ENCODE data around the gene NME5. TPM values are rescaled to one million over a fixed set of nuclear protein-coding genes. Genes with fewer than 3 reads are reported as not detected.
"Not testable (repeated sequence)": the region's sequence is repeated elsewhere in the genome, so short reads cannot be mapped to it uniquely, and the experiment has no call there.

NME5 gene
- total RNA-seq, 2 donors from 2014 or later, result 1.0 to 3.8 TPM

DNA sequence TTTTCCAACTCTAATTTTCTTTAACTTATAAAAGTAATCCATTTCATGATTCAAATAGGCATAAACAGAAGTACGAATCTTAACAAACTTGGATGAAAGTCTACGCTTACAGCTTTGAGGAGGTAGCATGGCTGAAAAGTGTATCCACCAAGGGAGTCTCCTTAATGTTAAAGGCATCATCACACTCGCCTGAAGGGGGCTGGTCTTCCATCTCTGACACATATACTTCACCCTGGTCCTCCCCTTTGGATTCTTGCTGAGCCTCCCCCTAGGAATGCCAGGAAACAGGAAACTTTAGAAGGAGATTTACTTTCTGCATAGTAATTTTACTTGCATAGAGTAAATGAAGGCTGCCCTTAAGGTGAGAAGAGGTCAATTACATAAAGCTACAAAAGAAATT is 10.3 kb upstream of the NME5 start:
- Histone ChIP-seq H3K4me3 (no peak overlapping the region), H3K27me3 (no peaks in the 10 kb centered on the region), H3K9me3 (no peaks in the 10 kb centered on the region), H3K36me3 (no peaks in the 10 kb centered on the region), H3K27ac (no peak overlapping the region), H3K4me1 (peaks cover 0 to 4% of the 10 kb centered on the region in 2 donors)
- no peak for DNase-seq (ENCODE audit: low spot score)
- TF ChIP-seq, protein P1, sequence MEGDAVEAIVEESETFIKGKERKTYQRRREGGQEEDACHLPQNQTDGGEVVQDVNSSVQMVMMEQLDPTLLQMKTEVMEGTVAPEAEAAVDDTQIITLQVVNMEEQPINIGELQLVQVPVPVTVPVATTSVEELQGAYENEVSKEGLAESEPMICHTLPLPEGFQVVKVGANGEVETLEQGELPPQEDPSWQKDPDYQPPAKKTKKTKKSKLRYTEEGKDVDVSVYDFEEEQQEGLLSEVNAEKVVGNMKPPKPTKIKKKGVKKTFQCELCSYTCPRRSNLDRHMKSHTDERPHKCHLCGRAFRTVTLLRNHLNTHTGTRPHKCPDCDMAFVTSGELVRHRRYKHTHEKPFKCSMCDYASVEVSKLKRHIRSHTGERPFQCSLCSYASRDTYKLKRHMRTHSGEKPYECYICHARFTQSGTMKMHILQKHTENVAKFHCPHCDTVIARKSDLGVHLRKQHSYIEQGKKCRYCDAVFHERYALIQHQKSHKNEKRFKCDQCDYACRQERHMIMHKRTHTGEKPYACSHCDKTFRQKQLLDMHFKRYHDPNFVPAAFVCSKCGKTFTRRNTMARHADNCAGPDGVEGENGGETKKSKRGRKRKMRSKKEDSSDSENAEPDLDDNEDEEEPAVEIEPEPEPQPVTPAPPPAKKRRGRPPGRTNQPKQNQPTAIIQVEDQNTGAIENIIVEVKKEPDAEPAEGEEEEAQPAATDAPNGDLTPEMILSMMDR (IDR thresholded peaks at IDR 0.05), result no peak

DNA sequence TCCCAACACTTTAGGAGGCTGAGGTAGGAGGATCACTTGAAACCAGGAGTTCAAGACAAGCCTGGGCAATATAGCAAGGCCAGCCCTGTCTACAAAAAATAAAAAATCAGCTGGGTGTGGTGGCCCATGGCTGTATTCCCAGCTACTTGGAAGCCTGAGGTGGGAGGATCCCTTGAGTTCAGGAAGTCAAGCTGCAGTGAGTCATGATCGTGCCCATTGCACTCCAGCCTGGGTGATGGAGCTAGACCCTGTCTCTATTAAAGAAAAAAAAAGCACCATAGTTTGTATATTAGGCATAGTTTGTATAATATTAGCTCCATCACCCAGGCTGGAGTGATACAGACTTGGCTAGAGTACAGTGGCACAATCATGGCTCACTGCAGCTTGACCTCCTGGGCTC is 9.6 kb upstream of the NME5 start:
- no peaks in the 10 kb centered on the region for H3K36me3 ChIP-seq
- TF ChIP-seq, protein P1 (IDR thresholded peaks at IDR 0.05), result no peak
- H3K4me3 ChIP-seq, result no peak overlapping the region
- H3K9me3 ChIP-seq, result no peaks in the 10 kb centered on the region
- no peak overlapping the region for H3K27ac ChIP-seq
- no peaks in the 10 kb centered on the region for H3K27me3 ChIP-seq
- DNase-seq (ENCODE audit: low spot score), result peak; percentile 72
- peaks cover 0 to 4% of the 10 kb centered on the region in 2 donors for H3K4me1 ChIP-seq

DNA sequence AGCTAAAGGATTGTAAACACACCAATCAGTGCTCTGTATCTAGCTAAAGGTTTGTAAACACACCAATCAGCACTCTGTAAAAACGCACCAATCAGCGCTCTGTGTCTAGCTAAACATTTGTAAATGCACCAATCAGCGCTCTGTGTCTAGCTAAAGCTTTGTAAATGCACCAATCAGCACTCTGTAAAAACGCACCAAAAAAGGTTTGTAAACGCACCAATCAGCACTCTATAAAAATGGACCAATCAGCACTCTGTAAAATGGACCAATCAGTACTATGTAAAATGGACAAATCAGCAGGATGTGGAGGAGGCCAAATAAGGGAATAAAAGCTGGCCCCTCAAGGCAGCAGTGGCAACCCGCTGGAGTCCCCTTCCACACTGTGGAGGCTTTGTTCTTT is 4.3 kb upstream of the NME5 start:
- H3K4me1 ChIP-seq; H3K4me3 ChIP-seq; H3K36me3 ChIP-seq; H3K27me3 ChIP-seq; DNase-seq (ENCODE audit: low spot score); H3K27ac ChIP-seq; H3K9me3 ChIP-seq: not testable (repeated sequence)

DNA sequence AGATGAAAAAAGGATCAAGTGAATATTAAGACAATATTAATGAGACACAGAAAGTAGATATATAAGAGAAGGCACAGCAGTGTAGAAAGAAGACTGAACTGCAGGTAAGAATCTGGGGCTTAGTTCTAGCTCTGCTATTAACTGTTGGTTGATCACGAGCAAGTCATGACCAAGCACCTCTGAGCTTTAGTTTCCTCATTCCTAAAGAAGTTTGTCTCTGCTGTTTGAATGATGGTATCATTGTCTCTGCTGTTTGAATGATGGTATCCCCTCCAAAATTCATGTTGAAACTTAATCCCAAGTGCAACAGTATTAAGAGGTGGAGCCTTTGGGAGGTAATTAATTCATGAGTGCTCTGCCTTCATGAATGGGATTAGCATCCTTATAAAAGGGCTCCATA is 2.5 kb upstream of the NME5 start:
- H3K27me3 ChIP-seq, result no peaks in the 10 kb centered on the region
- no peaks in the 10 kb centered on the region for H3K36me3 ChIP-seq
- H3K27ac ChIP-seq, result no peak overlapping the region
- TF ChIP-seq, protein P1 (IDR thresholded peaks at IDR 0.05), result no peak
- H3K4me1 ChIP-seq, result peaks cover 0 to 9% of the 10 kb centered on the region in 2 donors
- no peak for DNase-seq (ENCODE audit: low spot score)
- H3K9me3 ChIP-seq, result no peaks in the 10 kb centered on the region
- H3K4me3 ChIP-seq, result no peak overlapping the region

DNA sequence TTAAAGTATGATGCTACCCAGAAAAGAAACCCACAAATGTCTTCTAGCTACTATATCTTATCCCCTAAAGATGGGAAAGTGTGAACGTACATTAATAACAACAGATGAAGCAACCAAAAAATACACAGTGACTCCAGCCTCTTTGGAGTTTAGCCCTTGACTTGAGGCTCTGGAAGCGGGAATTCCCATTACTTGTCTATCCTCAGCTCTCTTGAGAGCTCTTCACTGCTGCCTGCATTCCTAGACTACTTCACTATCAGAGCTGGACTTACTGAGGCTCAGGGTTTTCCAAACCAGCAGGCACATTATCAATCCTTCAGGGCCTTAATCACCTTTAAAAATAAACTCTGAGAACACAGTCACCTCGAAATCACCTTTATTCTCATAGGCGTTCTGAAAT is 1.0 kb upstream of the NME5 start:
- no peaks in the 10 kb centered on the region for H3K36me3 ChIP-seq
- H3K27ac ChIP-seq, result no peak overlapping the region
- peaks cover 0 to 9% of the 10 kb centered on the region in 2 donors for H3K4me1 ChIP-seq
- H3K9me3 ChIP-seq, result no peaks in the 10 kb centered on the region
- no peak for DNase-seq (ENCODE audit: low spot score)
- H3K27me3 ChIP-seq, result no peaks in the 10 kb centered on the region
- H3K4me3 ChIP-seq, result no peak overlapping the region
- TF ChIP-seq, protein P1 (IDR thresholded peaks at IDR 0.05), result no peak

DNA sequence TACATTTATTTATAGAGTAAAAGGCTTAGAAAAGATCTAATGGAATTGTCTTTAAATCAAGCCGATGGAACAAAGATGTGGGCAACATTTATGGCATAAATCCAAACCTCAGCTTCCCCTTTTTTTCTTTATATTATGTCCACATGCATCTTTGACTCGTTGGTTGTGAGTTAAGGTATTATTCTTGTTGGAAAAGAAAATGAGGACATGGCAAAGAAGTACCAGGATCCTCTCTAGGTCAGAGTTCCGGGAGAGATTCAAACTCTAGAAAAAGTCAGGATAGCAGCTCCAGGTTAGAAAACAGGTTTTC is 508 bp upstream of the NME5 start:
- no peak for DNase-seq (ENCODE audit: low spot score)
- peak overlapping the region; percentile 61 to 66 for H3K4me3 ChIP-seq
- TF ChIP-seq, protein P1 (IDR thresholded peaks at IDR 0.05), result no peak

More for the DNA sequence above, 508 bp upstream of the NME5 start:
- Histone ChIP-seq H3K27me3 (no peaks in the 10 kb centered on the region), H3K9me3 (no peaks in the 10 kb centered on the region), H3K27ac (no peak overlapping the region), H3K4me1 (peaks cover 0 to 9% of the 10 kb centered on the region in 2 donors), H3K36me3 (no peaks in the 10 kb centered on the region)

All from right atrium auricular region (tissue), 2 donors.